WTC11 (cell line): ENCODE data around the gene HIF1A.

Experiments
- CBFB ChIP-seq: sonication (generic); formaldehyde crosslinking; IDR thresholded peaks from 2 replicates; pipeline ENCODE4 v1.8.1; 2022; ENCODE audit warnings: mild to moderate bottlenecking, low read depth, missing genetic modification reagents
- CTCF ChIP-seq: fragments of 200-600 bp; IDR thresholded peaks from 2 replicates; pipeline ENCODE4 v1.8.0; 2022; ENCODE audit warnings: antibody characterized with exemption
- ELF4 ChIP-seq: sonication (generic); formaldehyde crosslinking; IDR thresholded peaks from 2 replicates; pipeline ENCODE4 v1.8.1; 2022; ENCODE audit warnings: low read depth, mild to moderate bottlenecking, moderate library complexity, missing genetic modification reagents
- ESRRA ChIP-seq: sonication (generic); formaldehyde crosslinking; IDR thresholded peaks from 2 replicates; pipeline ENCODE4 v1.8.1; 2022; ENCODE audit warnings: mild to moderate bottlenecking, missing genetic modification reagents, borderline replicate concordance
- FOXP1 ChIP-seq: sonication (generic); formaldehyde crosslinking; IDR thresholded peaks from 2 replicates; pipeline ENCODE4 v1.8.0; 2022; ENCODE audit warnings: missing genetic modification reagents, mild to moderate bottlenecking, moderate library complexity, borderline replicate concordance
- NR2C2 ChIP-seq: sonication (generic); formaldehyde crosslinking; IDR thresholded peaks from 2 replicates; pipeline ENCODE4 v1.8.0; 2022; ENCODE audit warnings: mild to moderate bottlenecking, missing genetic modification reagents
- PREB ChIP-seq: sonication (generic); formaldehyde crosslinking; IDR thresholded peaks from 2 replicates; pipeline ENCODE4 v1.8.1; 2022; ENCODE audit warnings: mild to moderate bottlenecking, missing genetic modification reagents, moderate library complexity, borderline replicate concordance
- SMAD4 ChIP-seq: sonication (generic); formaldehyde crosslinking; IDR thresholded peaks from 2 replicates; pipeline ENCODE4 v1.8.0; 2022; ENCODE audit warnings: mild to moderate bottlenecking, missing genetic modification reagents
- TCF7 ChIP-seq: sonication (generic); formaldehyde crosslinking; IDR thresholded peaks from 2 replicates; pipeline ENCODE4 v1.8.0; 2022; ENCODE audit warnings: mild to moderate bottlenecking, low read depth, missing genetic modification reagents, moderate library complexity
- TEAD4 ChIP-seq: sonication (generic); formaldehyde crosslinking; IDR thresholded peaks from 2 replicates; pipeline ENCODE4 v1.8.0; 2022; ENCODE audit warnings: mild to moderate bottlenecking, missing genetic modification reagents
- USF2 ChIP-seq: sonication (generic); formaldehyde crosslinking; IDR thresholded peaks from 2 replicates; pipeline ENCODE4 v1.8.1; 2023; ENCODE audit warnings: mild to moderate bottlenecking, missing genetic modification reagents, moderate library complexity
- ZNF232 ChIP-seq: sonication (generic); formaldehyde crosslinking; IDR thresholded peaks from 2 replicates; pipeline ENCODE4 v1.8.0; 2022; ENCODE audit warnings: mild to moderate bottlenecking, missing genetic modification reagents

GRCh38 chr14:61750708-61751474 is 55.6 kb downstream of the HIF1A start:
- no peak for TF ChIP-seq CTCF
- TF ChIP-seq ZNF232 (CRISPR knock-in tag) = no peak
- no peak for TF ChIP-seq USF2 (CRISPR knock-in tag)
- no peak for TF ChIP-seq NR2C2 (CRISPR knock-in tag)
- TF ChIP-seq FOXP1 = peak; percentile 72; the same call in 1 of the 2 replicates
- no peak for TF ChIP-seq PREB (CRISPR knock-in tag)
- TF ChIP-seq SMAD4 (CRISPR knock-in tag) = no peak
- no peak for TF ChIP-seq TCF7 (CRISPR knock-in tag)
- TF ChIP-seq TEAD4 (CRISPR knock-in tag) = no peak
- TF ChIP-seq ESRRA (CRISPR knock-in tag) = no peak
- no peak for TF ChIP-seq ELF4
- TF ChIP-seq CBFB (CRISPR knock-in tag) = no peak
